NOMO-1 (cell line): ENCODE measurements around the gene PROCA1.
A peak's percentile ranks its signal among the peaks of the same experiment; 100 is the strongest.
"Not testable (repeated sequence)": the region's sequence is repeated elsewhere in the genome, so short reads cannot be mapped to it uniquely, and the experiment has no call there.

ENCODE experiments used
- DNase-seq, 2 experiments: peaks; one replicate each; lab custom pipeline; 2025; ENCODE audit not compliant: unreplicated experiment in 2 of 2; lab: John Stamatoyannopoulos, UW

Gene PROCA1

GRCh38 chr17:28744104-28744971, 32.6 kb upstream of the PROCA1 start:
- no peak for DNase-seq

GRCh38 chr17:28743243-28744103, 31.8 kb upstream of the PROCA1 start, which contains the start of gene TRAF4:
Gene TRAF4 (plus strand): TSS chr17:28744011. CDS start chr17:28744113, 102 bp downstream.
- DNase-seq: peak; percentile 65 to 76

- DNase-seq: peak; percentile 73 to 75
These were observed 30.0 kb upstream of the PROCA1 start for GRCh38 chr17:28741358-28742349.

- DNase-seq: no peak
These were observed 29.0 kb upstream of the PROCA1 start for GRCh38 chr17:28740406-28741357.

- DNase-seq: no peak
These were observed 27.1 kb upstream of the PROCA1 start for GRCh38 chr17:28738680-28739384.

GRCh38 chr17:28737770-28738679, 26.3 kb upstream of the PROCA1 start:
- DNase-seq: no peak

- no peak for DNase-seq
These were observed 25.6 kb upstream of the PROCA1 start for GRCh38 chr17:28737316-28737715.

- not testable (repeated sequence) for DNase-seq
These were observed 24.5 kb upstream of the PROCA1 start for GRCh38 chr17:28735913-28736769.

GRCh38 chr17:28735242-28735722, 23.6 kb upstream of the PROCA1 start:
- DNase-seq: no peak

GRCh38 chr17:28734712-28735241, 23.1 kb upstream of the PROCA1 start:
- DNase-seq: no peak

- no peak for DNase-seq
These were observed 21.7 kb upstream of the PROCA1 start for GRCh38 chr17:28733346-28733745.

- DNase-seq: no peak
These were observed 18.3 kb upstream of the PROCA1 start for GRCh38 chr17:28729950-28730330.

- DNase-seq: peak; percentile 97 to 100
These were observed 16.9 kb upstream of the PROCA1 start, which contains the start of gene NEK8 for GRCh38 chr17:28728364-28729200. Gene NEK8 (plus strand): TSS chr17:28728788. CDS start chr17:28728814, 26 bp downstream.

- DNase-seq: peak; percentile 92 to 93
These were observed 15.2 kb upstream of the PROCA1 start for GRCh38 chr17:28726627-28727491.
